Brain pericyte (primary cell): ENCODE data around the gene CDH1.
"Not testable (repeated sequence)": the region's sequence is repeated elsewhere in the genome, so short reads cannot be mapped to it uniquely, and the experiment has no call there.

Experiments used
- DNase-seq: peaks from one replicate; pipeline ENCODE4 v3.0.0-alpha.2; 2012; ENCODE audit warnings: low read depth, low spot score

Gene CDH1

DNA sequence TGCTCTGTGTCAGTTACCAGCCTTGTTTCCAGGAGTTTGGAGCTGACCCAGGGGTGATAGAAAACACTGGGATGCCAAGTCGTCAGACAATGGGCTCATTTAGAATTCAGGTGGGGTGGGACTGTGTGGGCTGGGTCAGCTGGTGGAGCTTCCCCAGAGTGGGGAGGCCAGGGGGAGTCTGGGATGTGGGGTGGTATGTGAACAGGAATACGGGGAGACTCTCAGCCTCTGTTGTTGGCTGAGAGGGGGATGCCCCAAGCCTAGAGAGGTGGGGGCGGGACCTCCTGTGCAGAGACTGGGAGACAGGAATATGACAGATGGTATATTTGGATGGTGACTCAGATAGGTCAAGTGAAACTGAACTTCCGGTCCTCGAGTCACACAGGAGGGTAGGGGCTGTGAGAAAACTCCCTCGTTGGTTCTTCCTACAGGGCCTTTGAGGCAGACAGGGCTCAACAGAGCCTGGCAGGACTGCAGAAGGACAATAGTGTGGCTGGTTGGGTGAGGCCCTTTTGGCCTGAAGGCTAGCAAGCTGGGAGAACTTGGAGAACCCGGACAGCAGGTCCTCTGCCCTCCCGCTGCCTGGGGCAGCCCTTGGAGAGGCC, 23.7 kb downstream of the CDH1 start:
- DNase-seq = no peak

DNA sequence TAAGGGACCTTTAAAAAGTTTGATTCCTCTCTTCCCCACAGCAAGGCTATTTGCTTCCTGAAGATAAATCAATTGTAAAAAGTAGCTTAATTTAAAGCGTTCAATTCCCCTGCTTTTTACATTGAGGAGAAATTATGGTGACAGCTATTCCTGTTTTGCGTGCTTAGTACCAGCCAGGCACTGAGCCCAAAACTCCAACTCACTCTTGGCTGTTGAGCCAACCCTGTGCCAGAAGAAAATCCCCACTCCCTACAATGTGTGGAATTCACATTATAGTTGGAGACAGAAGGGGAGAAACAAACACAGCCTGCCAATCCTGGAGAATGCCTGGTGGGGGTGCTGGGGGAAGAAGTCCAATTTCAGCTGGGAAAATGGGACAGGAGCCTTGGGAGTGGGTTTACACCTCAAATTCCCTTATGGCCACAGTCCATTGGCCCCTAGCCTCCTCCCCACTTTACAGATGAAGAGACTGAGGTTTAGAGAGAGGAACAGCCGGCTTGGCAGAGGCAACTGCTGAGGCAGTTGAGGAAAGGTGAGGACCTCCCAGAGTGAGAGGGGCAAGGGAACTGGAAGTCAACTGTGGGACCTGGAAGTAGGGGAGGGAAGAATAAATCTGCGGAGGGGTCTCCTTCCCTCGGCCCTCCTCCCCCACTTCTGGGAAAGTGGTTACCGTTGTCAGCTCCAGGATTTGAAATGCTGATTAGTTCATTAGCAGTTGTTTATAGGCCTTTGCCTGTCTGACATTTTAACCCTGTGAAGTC, 26.1 kb downstream of the CDH1 start:
- no peak for DNase-seq

DNA sequence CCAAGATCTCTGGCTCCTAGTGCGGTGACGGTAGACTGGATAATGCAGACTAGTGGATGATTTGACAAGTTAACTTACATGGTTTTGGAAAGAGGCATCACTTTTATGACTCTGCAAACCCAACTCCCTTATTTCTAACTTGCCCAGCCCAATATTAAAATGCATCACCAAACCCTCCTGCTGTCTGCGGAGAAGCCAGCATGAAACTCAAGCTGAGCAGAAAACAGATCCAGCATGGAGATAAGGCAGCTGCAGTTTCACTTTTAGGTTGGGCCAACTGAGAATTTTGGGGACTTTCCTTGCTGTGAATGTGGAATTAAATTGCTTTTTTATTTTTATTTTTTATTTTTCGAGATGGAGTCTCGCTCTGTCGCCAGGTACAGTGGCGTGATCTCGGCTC, 27.8 kb downstream of the CDH1 start:
- DNase-seq = no peak

DNA sequence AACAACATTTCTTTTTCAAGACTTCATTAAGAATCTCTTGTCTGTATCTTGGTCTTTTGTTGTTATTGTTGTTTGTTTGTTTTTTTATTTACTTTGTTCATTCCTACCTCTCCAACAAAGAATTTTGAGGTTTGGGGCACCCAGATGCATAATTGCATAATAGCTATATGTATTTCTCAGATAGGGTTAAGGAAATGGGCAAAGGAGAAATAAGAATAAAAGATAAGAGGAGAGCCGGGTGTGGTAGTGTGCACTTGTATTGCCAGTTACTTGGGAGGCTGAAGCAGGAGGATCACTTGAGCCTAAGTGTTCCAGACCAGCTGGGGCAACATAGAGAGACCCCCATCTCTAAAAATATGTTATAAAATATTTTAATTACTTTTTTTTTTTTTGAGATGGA, 30.5 kb downstream of the CDH1 start:
- DNase-seq = no peak

DNA sequence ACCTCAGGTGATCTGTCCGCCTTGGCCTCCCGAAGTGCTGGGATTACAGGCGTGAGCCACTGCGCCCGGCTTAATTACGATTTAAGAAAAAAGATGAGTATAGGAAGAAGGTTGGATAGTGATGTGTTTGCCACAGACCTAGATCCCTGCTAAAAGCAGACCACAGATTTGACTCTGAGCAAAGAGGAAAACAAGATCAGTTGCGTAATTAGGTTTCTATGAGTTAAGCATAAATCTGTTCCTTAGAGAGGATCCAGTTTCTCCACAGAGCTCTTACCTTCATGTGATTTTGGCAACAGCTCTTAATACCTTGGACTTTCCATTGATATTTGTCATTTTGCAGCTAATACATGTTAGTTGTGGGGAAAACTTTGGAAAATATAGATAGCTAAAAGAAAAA, 31.1 kb downstream of the CDH1 start:
- DNase-seq = no peak

DNA sequence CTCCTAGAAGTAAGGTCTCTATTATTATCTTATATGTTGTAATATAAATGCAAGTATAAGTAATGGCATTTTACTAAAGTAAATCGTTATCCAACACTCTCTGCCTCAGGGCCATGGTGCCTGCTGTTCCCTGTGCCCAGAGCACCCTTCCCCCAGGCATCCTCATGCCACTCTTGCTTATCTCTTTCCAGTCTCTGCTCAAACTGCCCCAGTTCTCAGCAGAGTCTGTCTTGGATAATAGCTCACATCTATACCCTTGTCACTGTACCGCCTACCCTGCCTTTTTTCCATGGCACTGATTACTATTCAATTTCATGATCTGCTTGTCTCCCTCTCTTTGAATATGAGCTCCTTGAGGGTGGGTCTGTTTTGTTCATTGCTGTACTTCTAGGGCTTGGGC, 31.7 kb downstream of the CDH1 start:
- no peak for DNase-seq

DNA sequence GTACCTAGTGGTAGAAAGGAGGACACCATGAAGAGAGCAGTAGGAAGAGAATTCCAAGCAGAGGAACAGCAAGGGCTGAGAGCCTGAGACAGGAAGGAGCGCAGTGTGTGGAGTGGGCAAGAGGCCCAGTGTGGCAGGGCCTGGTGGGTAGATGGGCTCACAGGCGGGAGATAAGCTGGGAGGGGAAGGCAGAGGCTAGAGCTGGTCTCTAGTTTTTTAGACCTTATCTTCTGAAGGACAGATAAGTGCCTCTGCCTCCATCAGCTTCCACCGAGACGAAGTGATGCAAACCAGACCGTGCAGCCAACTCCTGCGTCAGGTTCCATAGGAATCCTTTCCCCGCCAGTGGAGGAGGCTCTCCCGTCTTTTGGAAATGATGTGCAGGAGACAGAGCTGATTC, 33.6 kb downstream of the CDH1 start:
- no peak for DNase-seq

DNA sequence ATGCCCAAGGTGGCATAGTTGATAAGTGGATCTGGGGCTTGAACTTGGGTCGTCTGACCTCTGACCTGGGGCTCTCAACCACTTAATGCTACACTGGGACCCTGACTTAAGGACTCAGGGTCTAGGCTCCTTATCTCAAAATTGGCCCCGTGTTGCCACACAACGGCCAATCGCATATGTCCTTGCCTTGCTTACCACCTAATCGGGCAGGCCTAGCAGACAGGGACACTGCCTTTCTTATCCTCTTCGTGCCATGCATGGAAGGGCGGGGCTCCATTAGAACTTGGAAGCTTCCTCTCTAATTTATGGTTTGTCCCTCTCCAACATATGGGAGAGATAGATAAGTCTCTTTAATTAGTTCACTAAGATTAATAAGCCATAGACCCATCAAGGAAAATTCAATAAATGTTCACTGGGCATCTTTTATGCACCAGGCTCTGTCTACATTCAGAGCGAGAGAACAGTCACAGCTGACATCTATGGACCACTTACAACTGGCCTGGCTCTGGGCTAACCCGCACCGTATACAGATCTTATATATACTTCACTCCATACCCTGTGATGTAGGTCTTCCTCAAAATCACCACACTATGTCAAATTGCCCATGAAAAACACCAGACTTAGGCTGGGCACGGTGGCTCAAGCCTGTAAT, 35.1 kb downstream of the CDH1 start:
- no peak for DNase-seq

DNA sequence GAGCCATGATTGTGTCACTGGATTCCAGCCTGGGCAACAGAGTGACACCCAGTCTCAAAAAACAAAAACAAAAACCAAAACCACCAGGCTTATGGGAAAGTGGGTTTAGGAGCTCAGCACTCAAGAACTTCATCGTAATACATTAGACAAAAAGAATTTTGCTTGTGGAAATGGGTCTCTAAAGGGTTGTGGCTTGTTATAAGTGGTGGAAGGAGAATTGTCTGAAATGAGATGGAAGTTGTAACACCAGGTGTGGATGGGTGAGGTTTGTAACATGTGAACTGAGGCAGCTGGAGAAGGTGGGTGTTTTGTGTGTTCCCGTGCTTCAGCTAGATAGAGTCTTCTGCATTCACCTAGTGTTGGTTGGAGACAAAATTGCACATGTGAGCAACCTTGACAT, 35.8 kb downstream of the CDH1 start:
- no peak for DNase-seq

DNA sequence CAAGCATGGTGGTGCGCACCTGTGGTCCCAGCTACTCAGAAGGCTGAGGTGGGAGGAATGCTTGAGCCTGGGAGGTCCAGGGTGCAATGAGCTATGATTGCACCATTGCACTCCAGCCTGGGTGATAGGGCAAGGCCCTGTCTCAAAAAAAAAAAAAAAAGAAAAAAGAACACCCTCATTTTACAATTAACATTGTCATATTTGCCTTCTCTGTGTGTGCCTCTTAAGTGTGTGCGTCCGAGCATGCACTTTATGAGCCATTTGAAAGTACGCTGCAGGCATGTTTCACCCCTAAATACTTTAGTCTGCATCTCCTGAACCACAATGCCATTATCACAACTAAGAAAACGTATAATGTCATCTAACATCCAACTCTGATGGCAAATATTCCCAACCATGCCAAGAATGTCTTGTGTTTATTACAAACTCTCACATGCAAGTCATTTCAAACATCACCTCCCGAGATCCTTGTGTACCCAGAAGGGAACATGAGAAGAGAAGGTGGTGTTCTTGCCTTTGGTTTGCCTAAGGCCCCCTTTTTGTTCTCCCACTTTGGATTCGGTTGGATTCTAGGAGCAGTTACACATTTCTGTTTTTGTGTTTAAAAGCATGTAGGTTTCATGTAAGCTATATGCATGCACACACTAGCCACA, 38.0 kb downstream of the CDH1 start:
- no peak for DNase-seq

DNA sequence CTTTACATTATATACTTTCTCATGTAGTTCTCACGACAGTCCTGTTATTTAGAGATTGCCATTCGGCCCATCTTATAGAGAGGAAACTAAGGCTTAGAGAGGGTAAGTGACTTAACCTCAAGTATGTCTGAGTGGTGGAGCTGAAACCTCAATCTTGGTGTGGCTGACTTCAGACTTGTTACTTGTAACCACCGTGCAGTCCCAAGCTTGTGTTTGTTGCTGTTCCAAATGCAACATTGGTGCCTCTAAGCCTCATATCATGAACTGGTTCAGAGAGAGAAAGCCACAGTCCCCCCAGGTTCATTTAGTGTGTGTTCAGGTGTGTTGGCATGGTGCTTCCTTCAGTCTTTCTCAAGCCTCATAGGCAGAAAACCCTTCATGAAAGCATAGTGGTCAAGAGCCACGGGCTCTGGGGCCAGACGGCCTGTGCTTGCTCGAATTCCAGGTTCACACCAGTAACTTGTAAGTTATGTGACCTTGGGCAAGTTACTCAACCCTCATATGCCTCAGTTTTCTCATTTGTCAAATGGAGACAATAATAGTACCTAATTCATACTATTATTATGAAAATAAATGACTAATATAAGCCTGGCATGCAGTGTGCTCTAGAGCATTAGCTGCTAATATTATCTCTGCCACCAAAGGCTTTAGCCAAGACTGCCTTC, 39.9 kb downstream of the CDH1 start:
- no peak for DNase-seq

DNA sequence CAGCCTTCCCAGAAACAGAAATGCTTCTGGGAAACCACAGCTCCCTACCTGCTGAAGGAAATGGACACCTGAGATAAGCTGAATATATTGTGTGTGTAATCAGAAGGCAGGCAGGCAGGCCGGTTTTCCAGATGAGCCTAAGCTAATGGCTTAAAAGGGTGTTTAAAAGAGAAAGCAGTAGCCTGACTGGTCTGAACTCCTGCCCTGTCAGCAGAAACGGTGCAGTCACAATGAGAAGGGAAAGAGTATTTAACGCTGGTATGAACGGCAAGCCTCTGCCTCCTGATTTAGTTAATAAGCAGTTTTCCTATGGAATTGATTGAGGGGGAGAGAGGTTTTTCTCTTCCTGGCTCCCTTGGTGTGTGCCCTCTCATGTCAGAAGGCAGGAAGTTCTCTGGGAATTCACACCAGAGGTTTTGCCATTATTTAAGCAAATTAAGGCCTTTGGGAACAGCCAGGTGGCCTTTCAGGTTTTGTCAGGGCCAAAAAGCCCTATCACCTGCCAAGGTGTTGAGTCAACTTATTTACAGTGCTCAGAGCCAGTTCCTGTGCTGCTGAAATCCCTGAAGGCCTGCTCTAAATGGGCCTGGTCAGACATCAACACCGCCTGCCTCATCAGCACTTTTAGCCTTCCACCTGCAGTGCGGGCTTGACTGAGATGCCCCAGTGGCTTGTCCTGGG, 41.6 kb downstream of the CDH1 start:
- DNase-seq = no peak

DNA sequence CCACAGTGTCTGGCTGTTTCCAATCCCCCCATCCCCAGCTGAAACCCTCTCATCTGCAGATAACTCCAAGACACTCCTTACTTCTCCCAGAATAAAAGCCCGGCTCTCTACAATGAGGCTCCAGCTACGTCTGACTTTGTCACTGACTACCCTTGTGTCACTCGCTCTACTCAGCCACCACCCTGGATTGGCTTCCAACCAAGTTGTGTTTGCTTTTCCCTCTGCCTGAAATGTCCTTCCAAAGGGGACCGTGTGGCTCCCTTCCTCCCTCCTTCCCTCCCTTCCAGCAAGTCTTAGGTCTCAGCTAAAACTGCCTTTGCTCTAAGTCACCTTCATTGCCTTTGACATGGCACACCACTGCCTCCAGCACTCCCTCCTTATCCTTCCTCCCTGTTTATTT, 42.8 kb downstream of the CDH1 start:
- no peak for DNase-seq

DNA sequence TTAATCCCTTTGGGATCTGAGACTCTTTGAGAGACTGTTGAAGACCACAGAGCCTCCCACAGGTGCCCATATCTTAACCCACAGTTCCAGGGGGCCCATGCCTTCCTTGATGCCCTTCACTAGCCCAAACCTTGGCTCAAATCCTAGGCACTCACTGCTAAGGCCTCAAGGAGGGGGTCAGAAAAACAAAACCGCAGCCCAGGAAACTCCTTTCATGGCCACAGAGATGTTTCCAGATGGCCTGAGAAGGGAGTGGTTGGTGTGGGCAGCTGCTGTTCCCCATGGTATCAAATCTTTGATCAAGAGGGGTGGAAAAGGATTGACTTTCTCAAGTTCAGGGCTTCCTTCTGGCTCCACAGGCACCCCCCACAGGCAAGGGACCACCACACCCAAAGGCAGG, 44.7 kb downstream of the CDH1 start:
- DNase-seq = no peak

DNA sequence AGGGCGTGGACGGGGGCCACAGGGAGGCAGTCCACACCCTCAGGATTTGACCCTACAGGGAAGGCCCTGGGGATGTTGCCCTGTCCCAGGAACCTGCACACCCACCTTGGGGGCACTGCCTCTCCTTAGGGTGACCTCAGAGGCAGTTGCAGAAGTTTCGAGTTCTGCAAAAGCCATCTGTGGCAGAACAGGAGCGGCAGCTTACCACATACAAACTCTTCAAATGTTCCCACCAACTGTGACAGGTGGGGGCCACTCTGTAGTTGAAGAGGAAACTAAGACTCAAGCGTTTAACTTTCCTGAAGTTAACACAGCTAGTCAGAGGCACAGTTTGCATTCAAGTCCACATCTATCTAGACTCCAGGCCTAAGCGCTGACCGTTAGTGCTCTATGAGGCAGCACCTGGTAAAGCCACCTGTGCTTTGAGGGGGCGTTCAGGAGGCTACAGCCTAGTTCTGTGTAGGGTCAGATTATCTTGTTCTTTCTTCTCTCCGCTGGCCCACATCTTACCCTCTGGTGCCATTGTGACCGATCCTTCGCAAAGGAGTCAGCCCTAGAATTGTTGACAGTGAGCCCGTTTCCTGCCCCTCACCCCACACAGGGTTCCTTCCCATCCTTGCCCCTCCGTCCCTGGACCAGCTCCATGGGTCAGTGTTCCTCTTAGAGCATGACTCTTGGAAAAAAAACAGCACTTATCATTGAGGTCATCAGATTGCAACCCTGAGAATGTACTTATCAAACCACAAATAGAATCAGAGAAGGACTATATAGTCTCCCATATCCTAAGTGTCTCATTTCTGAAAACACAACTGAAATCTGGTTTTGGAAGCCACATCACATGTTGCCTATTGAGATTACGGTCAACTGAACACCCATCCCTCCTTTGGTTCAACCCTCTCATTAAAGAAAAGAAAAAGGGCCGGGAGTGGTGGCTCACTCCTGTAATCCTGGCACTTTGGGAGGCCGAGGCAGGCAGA, 45.4 kb downstream of the CDH1 start:
- no peak for DNase-seq

DNA sequence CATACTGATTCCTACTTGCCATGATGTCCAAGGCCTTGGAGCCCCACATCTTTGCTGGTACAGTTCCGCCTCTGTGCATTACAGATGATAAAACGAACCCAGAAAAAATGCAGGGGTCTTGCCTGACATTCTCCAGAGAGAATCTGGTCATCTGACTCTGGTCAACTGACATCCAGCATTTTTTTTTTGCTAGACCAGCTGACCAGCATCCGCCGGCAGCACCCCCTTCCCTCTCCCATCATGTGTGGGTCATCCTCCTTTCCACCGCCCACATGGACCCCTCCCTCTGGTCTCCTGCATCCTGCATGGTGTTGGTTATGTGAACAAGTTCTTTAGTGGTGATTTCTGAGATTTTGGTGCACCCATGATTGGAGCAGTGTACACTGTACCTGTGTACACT, 47.1 kb downstream of the CDH1 start:
- no peak for DNase-seq

DNA sequence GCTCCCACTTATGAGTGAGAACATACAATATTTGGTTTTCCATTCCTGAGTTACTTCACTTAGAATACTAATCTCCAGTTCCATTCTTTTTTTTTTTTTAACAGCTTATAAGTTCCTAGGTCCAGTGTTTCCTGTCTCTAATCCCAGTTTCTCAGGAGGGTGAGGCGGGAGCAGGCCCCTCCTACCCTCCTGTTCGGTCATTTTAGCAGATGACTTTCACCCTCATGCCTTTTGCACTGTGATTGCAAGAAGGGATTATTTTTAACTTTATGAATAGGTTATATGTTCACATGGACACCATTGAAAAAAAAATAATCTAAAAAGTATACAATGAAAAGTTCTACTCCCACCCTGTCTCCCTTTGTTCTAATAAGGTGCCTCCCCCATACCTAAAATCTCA, 47.6 kb downstream of the CDH1 start:
- DNase-seq = no peak

DNA sequence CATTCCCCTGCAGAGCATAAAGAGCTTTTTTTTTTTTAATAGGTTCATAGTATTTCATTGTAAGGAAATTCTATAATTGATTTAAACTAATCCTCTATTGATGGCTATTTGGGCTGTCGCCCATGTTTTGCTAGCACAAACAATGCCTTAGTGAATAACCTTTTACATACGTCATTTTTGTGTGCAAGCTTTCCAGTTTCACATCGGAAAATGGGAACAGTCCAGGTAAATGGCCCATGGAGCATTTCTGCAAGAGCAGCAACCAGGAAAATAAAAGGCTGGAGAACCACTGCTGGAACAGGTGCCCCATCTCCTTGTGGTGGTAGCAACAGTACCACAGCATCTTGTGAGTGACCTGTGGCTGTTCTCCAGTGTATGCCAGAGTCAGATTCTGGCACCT, 48.6 kb downstream of the CDH1 start:
- no peak for DNase-seq

DNA sequence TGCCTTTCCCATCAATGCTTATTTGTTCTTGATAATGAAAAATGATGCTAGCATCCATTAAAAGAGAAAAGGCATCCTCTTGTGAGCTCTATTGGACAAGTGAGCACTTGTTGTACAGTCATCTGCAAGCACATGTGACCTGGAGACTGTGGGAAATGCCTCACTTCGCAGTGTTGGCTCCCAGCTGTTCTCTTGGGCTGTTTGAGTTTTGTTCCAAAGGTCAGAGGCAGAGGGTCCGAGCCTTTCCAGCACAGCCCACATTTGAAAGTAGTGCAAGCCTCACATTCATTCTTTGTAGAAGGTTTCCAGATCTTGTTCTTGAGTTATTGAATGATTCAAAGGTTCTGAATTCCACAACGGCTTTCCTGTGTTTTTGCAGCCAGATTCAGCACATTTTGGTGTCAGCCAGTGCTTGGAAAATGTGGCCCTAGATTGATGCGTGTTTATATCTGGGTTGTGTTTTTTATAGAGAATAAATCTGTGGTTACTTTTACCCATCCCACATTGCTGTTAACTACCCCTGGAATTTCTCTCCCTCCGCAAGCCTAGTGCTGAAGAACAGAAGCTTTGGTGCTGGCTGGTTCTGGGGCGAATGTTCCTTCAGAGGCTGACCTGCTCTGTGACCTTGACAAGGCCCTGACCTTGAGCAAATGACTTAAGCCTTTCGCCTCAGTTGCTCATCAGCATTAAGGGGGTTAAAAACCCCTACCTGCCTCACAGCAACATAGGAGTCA, 49.8 kb downstream of the CDH1 start:
- no peak for DNase-seq

DNA sequence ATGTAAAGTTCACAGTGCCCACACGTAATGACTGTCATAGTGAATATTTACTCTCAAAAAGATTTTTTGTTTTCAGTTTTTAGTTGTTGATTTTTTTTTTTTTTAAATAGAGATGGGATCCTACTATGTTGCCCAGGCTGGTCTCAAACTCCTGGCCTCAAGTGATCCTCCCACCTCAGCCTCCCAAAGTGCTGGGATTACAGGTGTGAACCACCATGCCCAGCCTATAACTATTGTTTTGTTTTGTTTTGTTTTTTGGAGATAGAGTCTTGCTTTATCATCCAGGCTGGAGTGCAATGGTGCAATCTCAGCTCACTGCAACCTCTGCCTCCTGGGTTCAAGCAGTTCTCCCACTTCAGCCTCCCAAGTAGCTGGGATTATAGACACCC, 50.3 kb downstream of the CDH1 start:
- not testable (repeated sequence) for DNase-seq
